GM12872 (cell line): ENCODE results near the gene CNTNAP5.

Experiments
- CTCF ChIP-seq: IDR thresholded peaks from 3 replicates; pipeline ENCODE4 v1.5.1; 2011; ENCODE audit warnings: low read depth, mild to moderate bottlenecking, low read length, moderate library complexity; ENCODE audit not compliant: insufficient read depth

Gene CNTNAP5

GRCh38 chr2:124814968-124815745, 790.1 kb downstream of the CNTNAP5 start:
- no peak for TF ChIP-seq CTCF

GRCh38 chr2:124816007-124816406, 790.9 kb downstream of the CNTNAP5 start:
- no peak for TF ChIP-seq CTCF

- no peak for TF ChIP-seq CTCF
Observed at GRCh38 chr2:124822516-124822915, 797.4 kb downstream of the CNTNAP5 start.

- TF ChIP-seq CTCF: no peak
Observed at GRCh38 chr2:124824441-124824840, 799.4 kb downstream of the CNTNAP5 start.

GRCh38 chr2:124832521-124832920, 807.4 kb downstream of the CNTNAP5 start:
- TF ChIP-seq CTCF: no peak

- no peak for TF ChIP-seq CTCF
Observed at GRCh38 chr2:124834331-124834730, 809.2 kb downstream of the CNTNAP5 start.

- TF ChIP-seq CTCF: no peak
Observed at GRCh38 chr2:124835331-124835730, 810.2 kb downstream of the CNTNAP5 start.
